Measurements from ENCODE around the gene AKIRIN1.
"Not testable (repeated sequence)": the region's sequence is repeated elsewhere in the genome, so short reads cannot be mapped to it uniquely, and the experiment has no call there.

Gene AKIRIN1

DNA sequence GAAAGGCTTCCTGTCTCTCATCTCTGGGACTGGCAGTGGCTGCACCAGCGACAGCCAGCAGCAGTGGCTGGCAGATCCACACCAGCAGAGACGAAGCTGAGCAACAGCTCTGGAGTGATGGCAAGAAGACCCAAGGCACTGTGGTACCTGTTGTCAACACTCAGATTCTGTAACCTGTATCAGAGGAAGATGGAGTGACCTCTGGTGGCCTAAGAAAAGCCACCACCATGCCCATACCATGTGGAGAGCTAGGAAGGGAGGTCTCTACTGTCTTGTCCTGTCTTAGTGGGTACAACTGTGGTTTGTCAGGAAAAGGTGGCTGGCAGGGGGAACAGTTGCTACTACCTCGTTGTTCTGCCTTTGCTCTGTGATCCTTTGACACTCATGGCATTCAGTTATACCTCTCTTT is 26.9 kb upstream of the AKIRIN1 start:
- no peak overlapping the region for H3K4me3 ChIP-seq (ENCODE audit: severe bottlenecking)
- TF ChIP-seq, protein P1, sequence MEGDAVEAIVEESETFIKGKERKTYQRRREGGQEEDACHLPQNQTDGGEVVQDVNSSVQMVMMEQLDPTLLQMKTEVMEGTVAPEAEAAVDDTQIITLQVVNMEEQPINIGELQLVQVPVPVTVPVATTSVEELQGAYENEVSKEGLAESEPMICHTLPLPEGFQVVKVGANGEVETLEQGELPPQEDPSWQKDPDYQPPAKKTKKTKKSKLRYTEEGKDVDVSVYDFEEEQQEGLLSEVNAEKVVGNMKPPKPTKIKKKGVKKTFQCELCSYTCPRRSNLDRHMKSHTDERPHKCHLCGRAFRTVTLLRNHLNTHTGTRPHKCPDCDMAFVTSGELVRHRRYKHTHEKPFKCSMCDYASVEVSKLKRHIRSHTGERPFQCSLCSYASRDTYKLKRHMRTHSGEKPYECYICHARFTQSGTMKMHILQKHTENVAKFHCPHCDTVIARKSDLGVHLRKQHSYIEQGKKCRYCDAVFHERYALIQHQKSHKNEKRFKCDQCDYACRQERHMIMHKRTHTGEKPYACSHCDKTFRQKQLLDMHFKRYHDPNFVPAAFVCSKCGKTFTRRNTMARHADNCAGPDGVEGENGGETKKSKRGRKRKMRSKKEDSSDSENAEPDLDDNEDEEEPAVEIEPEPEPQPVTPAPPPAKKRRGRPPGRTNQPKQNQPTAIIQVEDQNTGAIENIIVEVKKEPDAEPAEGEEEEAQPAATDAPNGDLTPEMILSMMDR (IDR thresholded peaks at IDR 0.05; ENCODE audit: poor library complexity, severe bottlenecking): peak; percentile 38
- no peak; the same call in 2 of the 3 replicates for ATAC-seq (ENCODE audit: low read depth)

DNA sequence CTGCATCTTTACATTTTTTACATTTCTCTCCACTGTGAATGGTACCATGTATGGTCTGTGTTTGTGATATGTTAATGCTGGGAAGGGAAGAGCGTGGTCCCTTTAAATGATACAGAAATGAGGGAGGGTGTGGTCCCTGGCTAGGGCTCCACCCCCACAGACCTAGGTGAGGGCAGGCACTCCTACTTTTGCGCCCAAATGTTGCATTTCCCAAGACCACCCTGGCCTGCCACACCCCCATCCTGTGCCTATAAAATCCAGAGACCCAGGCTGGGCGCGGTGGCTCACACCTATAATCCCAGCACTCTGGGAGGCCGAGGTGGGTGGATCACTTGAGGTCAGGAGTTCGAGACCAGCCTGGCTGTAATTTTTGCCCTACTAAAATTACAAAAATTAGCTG is 17.9 kb upstream of the AKIRIN1 start:
- not testable (repeated sequence) for DNase-seq (ENCODE audit: low spot score); H3K36me3 ChIP-seq (ENCODE audit: low read depth); H3K4me3 ChIP-seq (ENCODE audit: severe bottlenecking); H3K27ac ChIP-seq (ENCODE audit: poor library complexity, severe bottlenecking); H3K4me1 ChIP-seq (ENCODE audit: insufficient read depth, poor library complexity, severe bottlenecking); H3K9me3 ChIP-seq (ENCODE audit: severe bottlenecking); ATAC-seq (ENCODE audit: low read depth); H3K27me3 ChIP-seq (ENCODE audit: insufficient read depth, poor library complexity, severe bottlenecking)

More for the DNA sequence above, 26.9 kb upstream of the AKIRIN1 start:
- no peaks in the 10 kb centered on the region for H3K36me3 ChIP-seq (ENCODE audit: low read depth)
- H3K4me1 ChIP-seq (ENCODE audit: insufficient read depth, poor library complexity, severe bottlenecking): peaks cover 21% of the 10 kb centered on the region
- H3K9me3 ChIP-seq (ENCODE audit: severe bottlenecking): no peaks in the 10 kb centered on the region
- DNase-seq (ENCODE audit: low spot score): no peak
- no peaks in the 10 kb centered on the region for H3K27me3 ChIP-seq (ENCODE audit: insufficient read depth, poor library complexity, severe bottlenecking)
- H3K27ac ChIP-seq (ENCODE audit: poor library complexity, severe bottlenecking): no peak overlapping the region

DNA sequence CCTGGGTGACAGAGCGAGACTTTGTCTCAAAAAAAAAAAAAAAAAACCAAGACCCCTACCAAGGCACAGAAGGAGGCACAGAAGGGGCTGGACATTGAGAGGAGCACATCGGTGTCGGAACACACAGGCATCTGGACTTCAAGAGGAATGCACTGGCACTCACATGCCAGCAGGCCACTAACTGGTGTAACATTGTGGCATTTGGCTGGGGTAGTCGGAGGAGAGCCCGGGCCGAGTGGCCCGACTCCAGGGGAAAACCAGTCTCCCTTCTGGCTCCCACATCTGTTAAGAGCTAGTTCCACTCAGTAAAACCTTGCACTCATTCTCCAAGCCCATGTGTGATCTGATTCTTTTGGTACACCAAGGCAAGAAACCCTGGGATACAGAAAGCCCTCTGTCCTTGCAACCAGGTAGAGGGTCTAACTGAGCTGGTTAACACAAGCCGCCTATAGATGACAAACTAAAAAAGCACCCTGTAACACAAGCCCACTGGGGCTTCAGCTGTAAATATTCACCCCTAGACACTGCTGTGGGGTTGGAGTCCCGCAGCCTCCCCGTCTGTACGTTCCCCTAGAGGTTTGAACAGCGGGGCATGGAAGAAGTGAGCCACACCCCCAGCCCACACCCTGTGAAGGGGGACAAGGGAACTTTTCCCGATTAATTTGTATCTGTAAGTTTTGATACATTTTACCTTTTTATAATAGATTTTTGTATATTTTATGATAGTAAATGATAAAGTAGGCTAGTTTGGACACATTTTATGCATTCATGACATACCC is 17.2 kb upstream of the AKIRIN1 start:
- Histone ChIP-seq H3K4me3 (ENCODE audit: severe bottlenecking) (no peak overlapping the region), H3K27me3 (ENCODE audit: insufficient read depth, poor library complexity, severe bottlenecking) (no peaks in the 10 kb centered on the region), H3K27ac (ENCODE audit: poor library complexity, severe bottlenecking) (no peak overlapping the region), H3K4me1 (ENCODE audit: insufficient read depth, poor library complexity, severe bottlenecking) (no peaks in the 10 kb centered on the region), H3K36me3 (ENCODE audit: low read depth) (no peaks in the 10 kb centered on the region), H3K9me3 (ENCODE audit: severe bottlenecking) (peaks cover 6% of the 10 kb centered on the region)
- ATAC-seq (ENCODE audit: low read depth) (no peak), DNase-seq (ENCODE audit: low spot score) (no peak)
- TF ChIP-seq, protein P1 (IDR thresholded peaks at IDR 0.05; ENCODE audit: poor library complexity, severe bottlenecking): no peak

DNA sequence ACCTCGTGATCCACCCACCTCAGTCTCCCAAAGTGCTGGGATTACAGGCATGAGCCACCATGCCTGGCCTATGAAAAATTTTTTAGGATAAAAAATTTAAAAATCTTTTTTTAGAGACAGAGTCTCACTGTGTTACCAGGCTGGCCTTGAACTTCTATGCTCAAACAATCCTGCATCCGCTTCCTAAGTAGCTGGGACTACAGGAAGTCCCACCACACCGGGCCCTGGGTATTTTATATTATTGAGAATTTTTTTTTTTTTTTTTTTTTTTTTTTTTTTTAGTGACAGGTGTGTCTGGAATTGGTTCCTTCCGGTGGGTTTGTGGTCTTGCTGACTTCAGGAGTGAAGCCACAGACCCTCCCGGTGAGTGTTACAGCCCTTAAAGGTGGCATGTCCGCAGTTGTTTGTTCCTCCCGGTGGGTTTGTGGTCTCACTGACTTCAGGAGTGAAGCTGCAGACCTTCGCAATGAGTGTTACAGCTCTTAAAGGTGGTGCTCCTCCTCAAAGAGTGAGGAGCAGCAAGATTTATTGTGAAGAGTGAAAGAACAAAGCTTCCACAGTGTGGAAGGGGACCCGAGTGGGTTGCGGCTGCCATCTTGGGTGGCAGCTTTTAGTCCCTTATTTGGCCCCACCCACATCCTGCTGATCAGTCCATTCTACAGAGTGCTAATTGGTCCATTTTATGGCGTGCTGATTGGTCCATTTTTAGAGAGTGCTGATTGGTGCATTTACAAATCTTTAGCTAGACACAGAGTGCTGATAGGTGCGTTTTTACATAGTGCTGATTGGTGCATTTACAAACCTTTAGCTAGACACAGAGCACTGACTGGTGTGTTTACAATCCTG is 13.5 kb upstream of the AKIRIN1 start:
- H3K9me3 ChIP-seq (ENCODE audit: severe bottlenecking); DNase-seq (ENCODE audit: low spot score); ATAC-seq (ENCODE audit: low read depth); H3K36me3 ChIP-seq (ENCODE audit: low read depth); H3K27ac ChIP-seq (ENCODE audit: poor library complexity, severe bottlenecking); H3K4me3 ChIP-seq (ENCODE audit: severe bottlenecking); H3K27me3 ChIP-seq (ENCODE audit: insufficient read depth, poor library complexity, severe bottlenecking); H3K4me1 ChIP-seq (ENCODE audit: insufficient read depth, poor library complexity, severe bottlenecking): not testable (repeated sequence)

DNA sequence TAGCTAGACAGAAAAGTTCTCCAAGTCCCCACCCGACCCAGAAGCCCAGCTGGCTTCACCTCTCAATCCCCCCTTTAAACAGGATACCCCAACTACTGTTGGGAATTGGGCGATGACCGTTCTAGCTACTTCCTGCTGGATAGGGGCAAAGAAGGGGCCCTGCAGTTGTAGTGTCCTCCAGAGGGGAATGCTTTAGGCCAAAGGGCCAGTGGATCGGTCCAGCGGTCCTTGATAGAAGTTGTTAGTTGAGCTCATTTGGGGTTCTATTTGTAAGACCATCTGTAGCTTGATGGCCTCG is 12.9 kb upstream of the AKIRIN1 start:
- H3K27me3 ChIP-seq (ENCODE audit: insufficient read depth, poor library complexity, severe bottlenecking); H3K4me3 ChIP-seq (ENCODE audit: severe bottlenecking); H3K36me3 ChIP-seq (ENCODE audit: low read depth); DNase-seq (ENCODE audit: low spot score); H3K27ac ChIP-seq (ENCODE audit: poor library complexity, severe bottlenecking); ATAC-seq (ENCODE audit: low read depth); H3K9me3 ChIP-seq (ENCODE audit: severe bottlenecking); H3K4me1 ChIP-seq (ENCODE audit: insufficient read depth, poor library complexity, severe bottlenecking): not testable (repeated sequence)

DNA sequence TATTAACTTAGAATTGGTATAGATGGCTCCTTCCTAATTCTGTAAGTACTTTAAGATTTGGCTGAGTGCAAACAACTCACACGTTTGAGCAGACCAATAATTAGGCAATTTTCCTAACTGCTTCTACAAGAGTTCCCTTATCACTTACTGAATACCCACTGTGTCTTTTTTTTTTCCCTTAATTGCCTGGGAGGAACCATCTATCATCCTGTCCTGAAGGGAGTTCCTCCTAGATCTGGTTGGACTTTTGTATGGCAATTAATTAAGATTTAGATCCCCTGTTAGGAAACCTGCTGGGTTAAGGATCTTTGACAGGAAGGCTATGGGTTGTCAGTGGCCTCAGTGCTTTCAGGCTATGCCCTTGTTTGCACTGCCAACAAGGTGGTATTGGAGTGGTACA is 11.7 kb upstream of the AKIRIN1 start:
- H3K27ac ChIP-seq (ENCODE audit: poor library complexity, severe bottlenecking); H3K36me3 ChIP-seq (ENCODE audit: low read depth); H3K4me1 ChIP-seq (ENCODE audit: insufficient read depth, poor library complexity, severe bottlenecking); H3K4me3 ChIP-seq (ENCODE audit: severe bottlenecking); H3K27me3 ChIP-seq (ENCODE audit: insufficient read depth, poor library complexity, severe bottlenecking); ATAC-seq (ENCODE audit: low read depth); H3K9me3 ChIP-seq (ENCODE audit: severe bottlenecking); DNase-seq (ENCODE audit: low spot score): not testable (repeated sequence)
